ENCODE results near the gene PTHLH.

The PTHLH gene

GRCh38 chr12:27974735-27975221 is 2.2 kb upstream of the PTHLH start:
- DNase-seq (ENCODE audit: low read depth in 2 of 2): no peak

GRCh38 chr12:27973487-27973890 is 956 bp upstream of the PTHLH start:
- no peak for DNase-seq (ENCODE audit: low read depth in 2 of 2)

GRCh38 chr12:27971606-27972005 is 927 bp downstream of the PTHLH start:
- no peak for DNase-seq (ENCODE audit: low read depth in 2 of 2)

- no peak for DNase-seq (ENCODE audit: low read depth in 2 of 2)
Measured at GRCh38 chr12:27971121-27971489, 1.4 kb downstream of the PTHLH start.

GRCh38 chr12:27970401-27971120 is 2.0 kb downstream of the PTHLH start:
- DNase-seq (ENCODE audit: low read depth in 2 of 2): no peak

GRCh38 chr12:27969624-27970400 is 2.7 kb downstream of the PTHLH start:
- DNase-seq (ENCODE audit: low read depth in 2 of 2): peak; percentile 7 to 24

- no peak for DNase-seq (ENCODE audit: low read depth in 2 of 2)
Measured at GRCh38 chr12:27968972-27969623, 3.4 kb downstream of the PTHLH start.

- no peak for DNase-seq (ENCODE audit: low read depth in 2 of 2)
Measured at GRCh38 chr12:27967551-27968054, 4.9 kb downstream of the PTHLH start.

GRCh38 chr12:27966870-27967269 is 5.7 kb downstream of the PTHLH start:
- DNase-seq (ENCODE audit: low read depth in 2 of 2): no peak

- no peak for DNase-seq (ENCODE audit: low read depth in 2 of 2)
Measured at GRCh38 chr12:27965966-27966365, 6.6 kb downstream of the PTHLH start.

GRCh38 chr12:27965411-27965810 is 7.1 kb downstream of the PTHLH start:
- DNase-seq (ENCODE audit: low read depth in 2 of 2): no peak

- no peak for DNase-seq (ENCODE audit: low read depth in 2 of 2)
Measured at GRCh38 chr12:27964123-27964522, 8.4 kb downstream of the PTHLH start.

GRCh38 chr12:27960821-27961220 is 11.7 kb downstream of the PTHLH start:
- DNase-seq (ENCODE audit: low read depth in 2 of 2): no peak

- DNase-seq (ENCODE audit: low read depth in 2 of 2): no peak
Measured at GRCh38 chr12:27958675-27959074, 13.9 kb downstream of the PTHLH start.

- DNase-seq (ENCODE audit: low read depth in 2 of 2): no peak
Measured at GRCh38 chr12:27957366-27957765, 15.2 kb downstream of the PTHLH start.

- DNase-seq (ENCODE audit: low read depth in 2 of 2): no peak
Measured at GRCh38 chr12:27953817-27954216, 18.7 kb downstream of the PTHLH start.

GRCh38 chr12:27953348-27953747 is 19.2 kb downstream of the PTHLH start:
- DNase-seq (ENCODE audit: low read depth in 2 of 2): no peak

- DNase-seq (ENCODE audit: low read depth in 2 of 2): no peak
Measured at GRCh38 chr12:27952510-27952909, 20.0 kb downstream of the PTHLH start.

- DNase-seq (ENCODE audit: low read depth in 2 of 2): no peak
Measured at GRCh38 chr12:27951898-27952297, 20.6 kb downstream of the PTHLH start.

GRCh38 chr12:27946421-27946820 is 26.1 kb downstream of the PTHLH start:
- no peak for DNase-seq (ENCODE audit: low read depth in 2 of 2)

GRCh38 chr12:27940756-27941402 is 31.7 kb downstream of the PTHLH start:
- DNase-seq (ENCODE audit: low read depth in 2 of 2): peak; percentile 43 to 63

- DNase-seq (ENCODE audit: low read depth in 2 of 2): no peak
Measured at GRCh38 chr12:27940245-27940644, 32.3 kb downstream of the PTHLH start.

All from stimulated activated CD8-positive, alpha-beta memory T cell treated with anti-CD3 and anti-CD28 coated beads, Interleukin-7, amount 100 ng/mL, for 4 hours (primary cell).